H1 (cell line): Measurements from ENCODE around the gene TROAP. TPM values are rescaled to one million over a fixed set of nuclear protein-coding genes. Genes with fewer than 3 reads are reported as not detected.

ENCODE experiments used
- CTCF ChIA-PET: fragments of 300-600 bp; sonication (Branson Sonifier 250); formaldehyde crosslinking; loops from one replicate; lab custom pipeline; 2021; ENCODE audit not compliant: partially characterized antibody; lab: Charles Lee
- POLR2A ChIA-PET: fragments of 300-600 bp; sonication (Branson Sonifier 250); formaldehyde crosslinking; loops from one replicate; lab custom pipeline; 2021; ENCODE audit warnings: inconsistent platforms; ENCODE audit not compliant: partially characterized antibody; lab: Charles Lee
- DNase-seq, 2 experiments: peaks; one replicate each; pipeline versions ENCODE4 v3.0.0 to v3.0.0-alpha.2; 2010 to 2022; ENCODE audit warnings: low spot score in 2 of 2, low read depth in 1 of 2, mixed read lengths in 1 of 2
- FAIRE-seq: peaks from 2 replicates; lab custom pipeline; 2011; peaks lifted over from hg19 to GRCh38; lab: Jason Lieb, UNC
- H2AFZ ChIP-seq: 2 replicates; pipeline ENCODE4 v1.8.1; 2012; ENCODE audit warnings: low read length, inconsistent platforms
- H2AK5ac ChIP-seq: 2 replicates; pipeline ENCODE4 v1.6.1; 2013; ENCODE audit warnings: low read depth, low read length
- H2BK120ac ChIP-seq: replicated peaks from 2 replicates; pipeline ENCODE3; 2013; ENCODE audit warnings: low read depth, low read length, inconsistent platforms
- H2BK12ac ChIP-seq: 2 replicates; pipeline ENCODE4 v1.6.1; 2013; ENCODE audit warnings: low read depth, low read length
- H2BK15ac ChIP-seq: 2 replicates; pipeline ENCODE4 v1.6.1; 2013; ENCODE audit warnings: low read length
- H2BK20ac ChIP-seq: 2 replicates; pipeline ENCODE4 v1.6.1; 2013; ENCODE audit warnings: low read length
- H2BK5ac ChIP-seq: 2 replicates; pipeline ENCODE4 v1.6.1; 2013; ENCODE audit warnings: low read depth, low read length
- H3K14ac ChIP-seq: 2 replicates; pipeline ENCODE4 v1.6.1; 2013; ENCODE audit warnings: inconsistent platforms; ENCODE audit not compliant: insufficient read length
- H3K18ac ChIP-seq: 2 replicates; pipeline ENCODE4 v1.6.1; 2013; ENCODE audit warnings: low read length; ENCODE audit errors: extremely low read depth
- H3K23ac ChIP-seq: 2 replicates; pipeline ENCODE4 v1.6.1; 2013; ENCODE audit warnings: inconsistent platforms; ENCODE audit not compliant: insufficient read length
- H3K23me2 ChIP-seq: 2 replicates; pipeline ENCODE4 v1.6.1; 2013; ENCODE audit warnings: low read depth, low read length
- H3K27ac ChIP-seq: 2 replicates; pipeline ENCODE4 v1.6.1; 2011; ENCODE audit warnings: low read depth, low read length, inconsistent platforms
- H3K27me3 ChIP-seq, 4 experiments: replicated peaks in 1 of 4; 1 replicate in 1 of 4; 2 replicates in 3 of 4; pipeline versions ENCODE4 v1.6.1 to v1.8.1; 2011 to 2013; ENCODE audit warnings: low read length in 3 of 4, mild to moderate bottlenecking in 3 of 4, inconsistent platforms in 2 of 4, mixed read lengths in 2 of 4, moderate library complexity in 1 of 4; ENCODE audit not compliant: control insufficient read depth in 3 of 4, insufficient read depth in 3 of 4; ENCODE audit errors: extremely low read depth in 1 of 4
- H3K36me3 ChIP-seq, 4 experiments: 2 replicates each; pipeline versions ENCODE4 v1.6.1 to v1.8.1; 2011 to 2013; ENCODE audit warnings: mild to moderate bottlenecking in 4 of 4, low read length in 3 of 4, moderate library complexity in 2 of 4, control low read depth in 1 of 4, inconsistent platforms in 1 of 4; ENCODE audit not compliant: insufficient read depth in 4 of 4, control insufficient read depth in 2 of 4
- H3K4ac ChIP-seq: replicated peaks from 2 replicates; pipeline ENCODE3; 2013; ENCODE audit warnings: low read length, low read depth, mixed read lengths, inconsistent platforms; ENCODE audit not compliant: insufficient read length
- H3K4me1 ChIP-seq, 4 experiments: replicated peaks in 1 of 4; 1 replicate in 1 of 4; 2 replicates in 3 of 4; pipeline versions ENCODE4 v1.6.1 to v1.8.1; 2011 to 2013; ENCODE audit warnings: low read length in 3 of 4, inconsistent platforms in 2 of 4, mixed read lengths in 1 of 4; ENCODE audit not compliant: insufficient read depth in 4 of 4, control insufficient read depth in 3 of 4
- H3K4me2 ChIP-seq, 2 experiments: 2 replicates each; pipeline versions ENCODE4 v1.6.1 to v1.8.1; 2011 to 2013; ENCODE audit warnings: low read depth in 2 of 2, low read length in 2 of 2, control low read depth in 1 of 2, inconsistent platforms in 1 of 2, mild to moderate bottlenecking in 1 of 2; ENCODE audit not compliant: insufficient read depth in 1 of 2
- H3K4me3 ChIP-seq, 4 experiments: fragments of 200-600, 300-600 bp in 1 of 4; sonication (generic), shearing (Covaris generic), sonication (Bioruptor Twin) in 1 of 4; 2 replicates each; pipeline versions ENCODE4 v1.5.1 to v1.8.1; 2011 to 2016; ENCODE audit warnings: low read length in 4 of 4, low read depth in 3 of 4, control low read depth in 2 of 4, inconsistent platforms in 2 of 4, mild to moderate bottlenecking in 2 of 4, mixed read lengths in 1 of 4, moderate library complexity in 1 of 4; ENCODE audit not compliant: insufficient read depth in 2 of 4; ENCODE audit errors: extremely low read depth in 1 of 4
- H3K56ac ChIP-seq: replicated peaks from 2 replicates; pipeline ENCODE3; 2013; ENCODE audit warnings: low read depth, mild to moderate bottlenecking, mixed read lengths, low read length, inconsistent platforms; ENCODE audit not compliant: insufficient read length
- H3K79me1 ChIP-seq: 2 replicates; pipeline ENCODE4 v1.6.1; 2013; ENCODE audit warnings: low read depth, low read length, control low read depth
- H3K79me2 ChIP-seq, 2 experiments: 2 replicates each; pipeline versions ENCODE4 v1.6.1 to v1.8.1; 2012 to 2013; ENCODE audit warnings: low read length in 2 of 2, mild to moderate bottlenecking in 2 of 2, inconsistent platforms in 1 of 2; ENCODE audit not compliant: insufficient read depth in 2 of 2, control insufficient read depth in 1 of 2
- H3K9ac ChIP-seq, 4 experiments: replicated peaks in 1 of 4; 1 replicate in 1 of 4; 2 replicates in 3 of 4; pipeline versions ENCODE4 v1.6.1 to v1.8.1; 2011 to 2013; ENCODE audit warnings: low read depth in 3 of 4, low read length in 3 of 4, control low read depth in 2 of 4, mild to moderate bottlenecking in 2 of 4, moderate library complexity in 2 of 4, inconsistent platforms in 1 of 4; ENCODE audit errors: extremely low read depth in 1 of 4
- H3K9me3 ChIP-seq, 2 experiments: 2 replicates each; pipeline versions ENCODE4 v1.6.1 to v1.8.1; 2012 to 2013; ENCODE audit warnings: mild to moderate bottlenecking in 2 of 2, moderate library complexity in 2 of 2, control low read depth in 1 of 2, inconsistent platforms in 1 of 2, low read depth in 1 of 2, low read length in 1 of 2, mixed read lengths in 1 of 2; ENCODE audit not compliant: insufficient read depth in 2 of 2
- H4K20me1 ChIP-seq, 2 experiments: replicated peaks in 1 of 2; 2 replicates each; pipeline versions ENCODE3 to v1.8.1; 2011 to 2013; ENCODE audit warnings: inconsistent platforms in 2 of 2, low read length in 2 of 2, mild to moderate bottlenecking in 1 of 2; ENCODE audit not compliant: insufficient read depth in 2 of 2, control insufficient read depth in 1 of 2
- H4K5ac ChIP-seq: 2 replicates; pipeline ENCODE4 v1.6.1; 2013; ENCODE audit warnings: low read length, low read depth, mixed read lengths, inconsistent platforms; ENCODE audit not compliant: insufficient read length
- H4K8ac ChIP-seq: 2 replicates; pipeline ENCODE4 v1.8.0; 2013; ENCODE audit warnings: mild to moderate bottlenecking, moderate library complexity, low read length, inconsistent platforms; ENCODE audit not compliant: insufficient read depth; ENCODE audit errors: extremely low read depth
- H4K91ac ChIP-seq: replicated peaks from 2 replicates; pipeline ENCODE3; 2013; ENCODE audit warnings: low read length, mixed read lengths, inconsistent platforms; ENCODE audit not compliant: insufficient read length
- CBX8 ChIP-seq: fragments of 300-800, 300-1000 bp; sonication (generic); IDR thresholded peaks from 2 replicates; pipeline ENCODE4 v1.7.1; 2016; ENCODE audit warnings: low read depth, low read length, borderline replicate concordance
- KDM4A ChIP-seq: IDR thresholded peaks from one replicate; pipeline ENCODE4 v1.7.1; 2012; ENCODE audit warnings: low read depth, mild to moderate bottlenecking, moderate library complexity, low read length, inconsistent platforms; ENCODE audit not compliant: severe bottlenecking
- POLR2A ChIP-seq, 2 experiments: IDR thresholded peaks; 1 replicate in 1 of 2; 2 replicates in 1 of 2; pipeline ENCODE4 v1.6.1; 2011; ENCODE audit warnings: low read depth in 2 of 2, low read length in 2 of 2, mild to moderate bottlenecking in 2 of 2; ENCODE audit errors: control extremely low read depth in 1 of 2
- SIN3A ChIP-seq, 2 experiments: IDR thresholded peaks in 1 of 2; conservative IDR thresholded peaks in 1 of 2; 2 replicates each; pipeline ENCODE4 v1.6.1; 2011 to 2012; ENCODE audit warnings: low read length in 2 of 2, improper control_type of control experiment in 1 of 2, low read depth in 1 of 2, mild to moderate bottlenecking in 1 of 2
- SIRT6 ChIP-seq: IDR thresholded peaks from one replicate; pipeline ENCODE4 v1.7.1; 2012; ENCODE audit warnings: low read length, inconsistent platforms
- SP4 ChIP-seq: IDR thresholded peaks from 2 replicates; pipeline ENCODE4 v1.6.1; 2012; ENCODE audit warnings: low read length, inconsistent platforms
- WGBS, 2 experiments: shearing (Covaris generic) in 1 of 2; methylation state at CpG; one replicate each; pipeline versions ENCODE4 v1.1.6 to v1.1.7; 2013 to 2015; ENCODE audit warnings: low lambda C conversion rate in 2 of 2, mixed read lengths in 2 of 2, inconsistent platforms in 1 of 2, low coverage in 1 of 2, missing lambda C conversion rate in 1 of 2; ENCODE audit not compliant: insufficient replicate concordance in 2 of 2, insufficient coverage in 1 of 2, insufficient read length in 1 of 2; ENCODE audit errors: extremely low coverage in 1 of 2, missing lambda C conversion rate in 1 of 2; 5-methylcytosine and 5-hydroxymethylcytosine counted together
- polyA plus RNA-seq, 7 experiments: library from polyadenylated mRNA; depleted of rRNA in 3 of 7; stranded (reverse) in 5 of 7; unstranded in 2 of 7; fragments of >200 nt in 5 of 7; fragments of 200-250 nt in 2 of 7; gene quantifications; 1 replicate in 5 of 7; 2 replicates in 1 of 7; 4 replicates in 1 of 7; pipeline versions ENCODE4 v1.2.1 to v1.2.3, GENCODE V29; 2011 to 2013; ENCODE audit warnings: missing spikeins in 2 of 7, mixed read lengths in 2 of 7
- total RNA-seq: library from RNA; stranded (reverse); fragmentation: NEBNext Ultra II Directional; extraction: Animal tissue kit (Norgen Biotek cat#: 25700); gene quantifications from 2 replicates; pipeline ENCODE4 v1.2.1, GENCODE V29; 2021

Gene TROAP
- total and polyA plus RNA-seq, 2 of the 8 experiments (the other 6 are each of a cell fraction or from before 2014, with no cell fraction given), result 36.7 to 52.0 TPM

DNA sequence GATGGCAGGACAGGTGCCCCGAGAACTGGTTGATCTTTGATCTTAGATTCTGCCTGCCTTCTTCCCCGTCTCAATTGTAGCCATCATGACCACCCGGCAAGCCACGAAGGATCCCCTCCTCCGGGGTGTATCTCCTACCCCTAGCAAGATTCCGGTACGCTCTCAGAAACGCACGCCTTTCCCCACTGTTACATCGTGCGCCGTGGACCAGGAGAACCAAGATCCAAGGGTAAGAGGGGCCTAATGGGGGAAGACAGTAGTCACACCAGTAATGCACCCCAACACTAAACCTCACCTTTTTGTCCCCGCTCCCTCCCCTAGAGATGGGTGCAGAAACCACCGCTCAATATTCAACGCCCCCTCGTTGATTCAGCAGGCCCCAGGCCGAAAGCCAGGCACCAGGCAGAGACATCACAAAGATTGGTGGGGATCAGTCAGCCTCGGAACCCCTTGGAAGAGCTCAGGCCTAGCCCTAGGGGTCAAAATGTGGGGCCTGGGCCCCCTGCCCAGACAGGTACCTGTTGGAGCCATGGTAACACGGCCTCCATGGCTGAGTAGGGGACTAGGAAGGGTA is 556 bp downstream of the TROAP start:
- H3K9ac ChIP-seq, result peak overlapping the region; percentile 76 to 94 (median 82)
- 19% methylated on average over 19 of the region's 19 CpGs; no CpG with 5 or more reads in 1 of the 2 experiments for WGBS, 2 experiments
- FAIRE-seq, result no peak
- H3K23me2 ChIP-seq, result peaks cover 7% of the 10 kb centered on the region; the same call in 1 of the 2 replicates
- CTCF ChIA-PET, result interaction anchor here (1.1 to 9.2 kb wide), 13 partner anchors 9 to 260 kb away, joined by 3 to 76 read pairs (median 5); partner anchors contain the start of genes C1QL4, DNAJC22 and PRPH
- no peak overlapping the region for H4K91ac ChIP-seq
- no peaks in the 10 kb centered on the region for H4K20me1 ChIP-seq
- H3K4me1 ChIP-seq, result peaks cover 4 to 13% (median 6%) of the 10 kb centered on the region in 4 experiments; a peak in 6 of 7 replicates
- POLR2A ChIA-PET, result interaction anchor here (0.8 to 4.6 kb wide), 11 partner anchors 10 to 349 kb away, joined by 3 to 37 read pairs (median 4); partner anchors contain the start of genes DNAJC22 and PRPH
- H3K79me2 ChIP-seq, result peaks cover 0 to 6% of the 10 kb centered on the region in 2 experiments; a peak in 1 of 4 replicates
- H3K4ac ChIP-seq, result no peak overlapping the region
- DNase-seq, result no peak
- no peak overlapping the region for H2AK5ac ChIP-seq
- H3K14ac ChIP-seq, result no peak overlapping the region
- no peaks in the 10 kb centered on the region for H3K9me3 ChIP-seq
- peak overlapping the region; percentile 98 to 100 for H3K4me2 ChIP-seq
- TF ChIP-seq SP4, result no peak
- TF ChIP-seq KDM4A, result peak; percentile 31
- no peak for TF ChIP-seq SIRT6
- TF ChIP-seq POLR2A (IDR thresholded peaks at IDR 0.05; ENCODE audit: control extremely low read depth in 1 of 2, low read depth in 2 of 2, low read length in 2 of 2), result 0 out of 3 replicates have a peak, but pooled peaks of 1 of the 2 experiments have one; percentile 2
- TF ChIP-seq SIN3A (conservative IDR thresholded peaks at IDR 0.05 in 1 of 2, IDR thresholded peaks at IDR 0.05 in 1 of 2; ENCODE audit: low read depth in 1 of 2, low read length in 2 of 2), result 0 out of 4 replicates have a peak, but pooled peaks of 1 of the 2 experiments have one; percentile 9
- TF ChIP-seq CBX8, result no peak
- no peak overlapping the region for H2BK120ac ChIP-seq
- peak overlapping the region; percentile 18; the same call in 1 of the 2 replicates for H2BK5ac ChIP-seq
- no peaks in the 10 kb centered on the region; the same call in 1 of the 2 replicates for H3K79me1 ChIP-seq
- H3K27ac ChIP-seq, result peak overlapping the region; percentile 66
- H3K4me3 ChIP-seq, result peak overlapping the region; percentile 87 to 96 (median 90)
- H3K18ac ChIP-seq, result peak overlapping the region; percentile 48; the same call in 1 of the 2 replicates
- no peak overlapping the region for H2BK20ac ChIP-seq
- no peak overlapping the region for H2BK15ac ChIP-seq
- H3K23ac ChIP-seq, result no peak overlapping the region
- H2AFZ ChIP-seq, result peak overlapping the region; percentile 95
- no peaks in the 10 kb centered on the region for H3K27me3 ChIP-seq
- H4K5ac ChIP-seq, result peak overlapping the region; percentile 72
- no peak overlapping the region; the same call in 1 of the 2 replicates for H4K8ac ChIP-seq
- H2BK12ac ChIP-seq, result no peak overlapping the region
- peaks cover 0 to 21% (median 10%) of the 10 kb centered on the region in 4 experiments; a peak in 6 of 8 replicates for H3K36me3 ChIP-seq
- peak overlapping the region; percentile 89 for H3K56ac ChIP-seq
